Lower lobe of right lung (tissue), 2 donors: ENCODE measurements around the gene PPIF. TPM values are rescaled to one million over a fixed set of nuclear protein-coding genes. Genes with fewer than 3 reads are reported as not detected.

ENCODE experiments used
- ATAC-seq, 2 donors: fragments of 200-7000 bp; cut with Tn5 transposase; one replicate each; pipeline ENCODE4 v1.9.1; 2020 to 2022; ENCODE audit warnings: mild to moderate bottlenecking in 2 of 2, moderate library complexity in 2 of 2
- DNase-seq: peaks from one replicate; pipeline ENCODE4 v3.0.0-alpha.2; 2020
- H3K27ac ChIP-seq: fragments of 200-600 bp; one replicate; pipeline ENCODE4 v1.8.0; 2022
- H3K27me3 ChIP-seq: fragments of 200-600 bp; one replicate; pipeline ENCODE4 v1.8.0; 2022; ENCODE audit warnings: low read depth
- H3K36me3 ChIP-seq: fragments of 200-600 bp; one replicate; pipeline ENCODE4 v1.8.0; 2022; ENCODE audit warnings: mild to moderate bottlenecking
- H3K4me1 ChIP-seq: fragments of 200-600 bp; one replicate; pipeline ENCODE4 v1.8.0; 2022
- H3K4me3 ChIP-seq: fragments of 200-600 bp; one replicate; pipeline ENCODE4 v1.8.0; 2022; ENCODE audit warnings: mild to moderate bottlenecking
- H3K9me3 ChIP-seq: fragments of 200-600 bp; one replicate; pipeline ENCODE4 v1.8.0; 2022
- CTCF ChIP-seq: fragments of 200-600 bp; IDR thresholded peaks from one replicate; pipeline ENCODE4 v1.8.0; 2022; ENCODE audit warnings: antibody characterized with exemption, mild to moderate bottlenecking
- intact Hi-C: fragments of 100-400 bp; cut with DNase I; formaldehyde crosslinking; loops from one replicate; pipeline ENCODE4 v1.11.0; 2022
- total RNA-seq: library from RNA; stranded (reverse); fragmentation: NEBNext Ultra II Directional; extraction: Animal tissue kit (Norgen Biotek cat#: 25700); gene quantifications from one replicate; pipeline ENCODE4 v1.2.1, GENCODE V29; 2021
- donor health status: DM: no; HTN: yes; CAD: no; lungs with severe emphysema.

The PPIF gene
- total RNA-seq, 1 donor from 2014 or later = 28.5 TPM

GRCh38 chr10:79323602-79324001 is 23.7 kb upstream of the PPIF start:
- no peaks in the 10 kb centered on the region for H3K36me3 ChIP-seq
- DNase-seq (no peak), ATAC-seq (no peak)
- intact Hi-C loops = no loop called here
- H3K27ac ChIP-seq = no peak overlapping the region
- no peaks in the 10 kb centered on the region for H3K27me3 ChIP-seq
- H3K4me3 ChIP-seq = no peak overlapping the region
- no peaks in the 10 kb centered on the region for H3K9me3 ChIP-seq
- peaks cover 13% of the 10 kb centered on the region for H3K4me1 ChIP-seq
- no peak for TF ChIP-seq CTCF

GRCh38 chr10:79324032-79324695 is 23.1 kb upstream of the PPIF start:
- no peak for ATAC-seq
- Histone ChIP-seq H3K27me3 (no peaks in the 10 kb centered on the region), H3K9me3 (no peaks in the 10 kb centered on the region), H3K27ac (no peak overlapping the region), H3K36me3 (no peaks in the 10 kb centered on the region), H3K4me1 (peaks cover 13% of the 10 kb centered on the region), H3K4me3 (no peak overlapping the region)
- intact Hi-C loops = no loop called here
- peak; percentile 13 for DNase-seq
- TF ChIP-seq CTCF = no peak

DNA sequence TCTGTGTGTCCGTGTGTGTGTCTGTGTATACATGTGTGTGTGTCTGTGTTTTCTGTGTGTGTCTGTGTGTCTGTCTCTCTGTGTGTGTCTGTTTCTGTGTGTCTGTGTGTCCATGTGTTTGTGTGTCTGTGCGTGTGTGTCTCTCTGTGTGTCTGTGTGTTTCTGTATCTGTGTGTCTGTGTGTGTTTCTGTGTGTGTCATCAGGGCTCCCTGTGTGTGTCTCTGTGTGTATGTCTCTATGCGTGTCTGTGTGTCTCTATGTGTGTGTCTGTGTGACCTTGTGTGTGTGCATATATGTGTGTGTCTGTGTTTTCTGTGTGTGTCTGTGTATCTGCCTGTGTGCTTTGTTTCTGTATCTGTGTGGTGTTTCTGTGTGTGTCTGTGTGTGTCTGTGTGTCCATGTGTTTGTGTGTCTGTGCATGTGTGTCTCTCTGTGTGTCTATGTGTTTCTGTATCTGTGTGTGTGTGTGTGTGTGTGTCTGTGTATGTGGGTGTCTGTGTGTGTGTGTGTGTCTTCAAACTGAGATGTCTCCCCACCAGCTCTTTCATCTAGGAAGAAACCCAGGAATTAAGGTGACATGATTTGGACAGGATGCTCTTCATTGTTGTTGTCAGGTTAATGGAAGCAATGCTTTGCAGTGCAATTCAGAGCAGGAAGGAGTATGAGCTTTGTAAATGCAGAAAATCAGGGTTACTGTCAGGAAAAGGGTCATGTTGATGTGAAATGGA is 20.7 kb upstream of the PPIF start:
- no peak for DNase-seq
- H3K27ac ChIP-seq = no peak overlapping the region
- H3K36me3 ChIP-seq = no peaks in the 10 kb centered on the region
- H3K4me1 ChIP-seq = peaks cover 13% of the 10 kb centered on the region
- H3K27me3 ChIP-seq = no peaks in the 10 kb centered on the region
- TF ChIP-seq CTCF = no peak
- H3K9me3 ChIP-seq = no peaks in the 10 kb centered on the region
- no peak for ATAC-seq
- intact Hi-C loops = no loop called here
- H3K4me3 ChIP-seq = no peak overlapping the region

DNA sequence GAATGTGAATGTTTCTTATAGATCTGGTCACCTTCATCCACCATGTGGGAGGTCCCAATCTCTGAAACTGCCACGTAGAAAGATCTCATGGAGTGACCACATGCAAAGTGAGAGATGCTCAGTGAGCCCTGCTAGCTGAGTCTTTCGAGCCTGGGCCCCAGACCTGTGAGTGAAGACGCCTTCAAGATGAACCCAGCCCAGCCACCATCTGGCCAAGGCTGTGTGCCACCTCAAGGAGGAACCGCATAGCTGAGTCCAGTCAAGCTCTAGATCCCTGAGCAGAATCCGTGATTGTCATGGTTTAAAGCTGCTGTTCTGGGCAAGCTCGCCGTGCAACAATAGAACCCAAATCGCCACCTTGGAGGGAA is 20.2 kb upstream of the PPIF start:
- TF ChIP-seq CTCF = no peak
- Histone ChIP-seq H3K36me3 (no peaks in the 10 kb centered on the region), H3K27ac (no peak overlapping the region), H3K9me3 (no peaks in the 10 kb centered on the region), H3K4me1 (peaks cover 11% of the 10 kb centered on the region), H3K27me3 (no peaks in the 10 kb centered on the region), H3K4me3 (no peak overlapping the region)
- intact Hi-C loops = no loop called here
- ATAC-seq = no peak
- peak; percentile 28 for DNase-seq

DNA sequence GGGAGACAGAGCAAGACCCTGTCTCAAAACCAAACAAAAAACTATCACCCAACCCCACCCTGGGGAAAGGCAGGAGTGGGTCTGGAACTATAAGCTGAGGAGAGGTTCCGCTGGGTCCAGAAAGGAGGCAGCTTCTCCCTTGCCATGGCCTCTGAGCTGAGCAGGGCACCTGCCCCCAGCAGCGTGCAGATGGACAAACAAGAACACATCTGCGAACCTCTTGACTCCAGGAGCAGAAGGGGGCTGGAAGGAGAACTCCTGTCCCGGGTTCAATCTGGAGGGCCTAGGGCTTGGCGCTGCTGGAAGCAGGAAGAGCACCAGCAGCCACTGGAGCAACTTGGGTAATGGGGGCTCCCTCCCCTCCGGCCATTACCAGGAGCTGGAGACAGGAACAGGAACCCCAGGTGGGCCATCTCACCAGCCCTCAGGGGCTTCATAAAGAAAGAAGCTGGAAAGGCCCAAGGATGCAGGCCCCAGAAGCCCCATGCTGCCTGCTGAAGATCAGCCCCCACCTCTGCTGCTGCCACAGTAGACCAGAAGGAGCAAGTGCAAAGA is 19.0 kb upstream of the PPIF start:
- H3K27me3 ChIP-seq = no peaks in the 10 kb centered on the region
- H3K27ac ChIP-seq = no peak overlapping the region
- DNase-seq (peak; percentile 24), ATAC-seq (no peak)
- no peaks in the 10 kb centered on the region for H3K9me3 ChIP-seq
- intact Hi-C loops = no loop called here
- TF ChIP-seq CTCF = no peak
- peaks cover 7% of the 10 kb centered on the region for H3K4me1 ChIP-seq
- no peak overlapping the region for H3K4me3 ChIP-seq
- H3K36me3 ChIP-seq = no peaks in the 10 kb centered on the region
